Skeletal muscle tissue (tissue), 4 donors: ENCODE measurements around the gene TCEA3. TPM values are rescaled to one million over a fixed set of nuclear protein-coding genes. Genes with fewer than 3 reads are reported as not detected.

ENCODE experiments used
- H3K27ac ChIP-seq: one replicate; pipeline ENCODE4 v1.7.0; 2013; ENCODE audit warnings: mild to moderate bottlenecking, low read depth, low read length, inconsistent platforms
- H3K27me3 ChIP-seq, 3 donors: one replicate each; pipeline ENCODE4 v1.7.0; 2013; ENCODE audit warnings: low read length in 3 of 3; ENCODE audit not compliant: control insufficient read depth in 3 of 3, insufficient read depth in 3 of 3
- H3K36me3 ChIP-seq, 3 donors: one replicate each; pipeline ENCODE4 v1.7.0; 2013; ENCODE audit warnings: low read length in 3 of 3; ENCODE audit not compliant: control insufficient read depth in 3 of 3, insufficient read depth in 3 of 3
- H3K4me1 ChIP-seq, 3 donors: one replicate each; pipeline ENCODE4 v1.7.0; 2013; ENCODE audit warnings: low read length in 3 of 3, mild to moderate bottlenecking in 3 of 3; ENCODE audit not compliant: control insufficient read depth in 3 of 3, insufficient read depth in 3 of 3
- H3K4me3 ChIP-seq, 3 donors: one replicate each; pipeline ENCODE4 v1.7.0; 2013; ENCODE audit warnings: low read length in 3 of 3
- H3K9ac ChIP-seq, 3 donors: one replicate each; pipeline ENCODE4 v1.7.0; 2013; ENCODE audit warnings: low read length in 3 of 3, mild to moderate bottlenecking in 3 of 3, moderate library complexity in 2 of 3, low read depth in 1 of 3
- H3K9me3 ChIP-seq, 3 donors: one replicate each; pipeline ENCODE4 v1.7.0; 2013; ENCODE audit warnings: low read length in 3 of 3; ENCODE audit not compliant: control insufficient read depth in 3 of 3
- total RNA-seq: library from RNA; depleted of rRNA; stranded (reverse); fragments of >200 nt; gene quantifications from one replicate; pipeline ENCODE4 v1.2.3, GENCODE V29; 2014
- donor health status: Osteomylitis.

The TCEA3 gene
- total RNA-seq, 1 donor from 2014 or later = 314 TPM

GRCh38 chr1:23408797-23409290, 15.7 kb downstream of the TCEA3 start:
- H3K4me3 ChIP-seq = no peak overlapping the region
- H3K27ac ChIP-seq = no peak overlapping the region
- peak overlapping the region in 1 of 3 donors; percentile 10 for H3K9ac ChIP-seq
- peaks cover 16 to 34% (median 33%) of the 10 kb centered on the region in 3 donors for H3K36me3 ChIP-seq
- no peaks in the 10 kb centered on the region for H3K27me3 ChIP-seq
- H3K4me1 ChIP-seq = peaks cover 13 to 36% (median 21%) of the 10 kb centered on the region in 3 donors
- no peaks in the 10 kb centered on the region for H3K9me3 ChIP-seq

GRCh38 chr1:23407016-23407630, 17.4 kb downstream of the TCEA3 start:
- H3K27ac ChIP-seq = no peak overlapping the region
- no peaks in the 10 kb centered on the region for H3K9me3 ChIP-seq
- H3K36me3 ChIP-seq = peaks cover 24 to 38% (median 34%) of the 10 kb centered on the region in 3 donors
- no peak overlapping the region for H3K9ac ChIP-seq
- peaks cover 28 to 51% (median 38%) of the 10 kb centered on the region in 3 donors for H3K4me1 ChIP-seq
- no peak overlapping the region for H3K4me3 ChIP-seq
- H3K27me3 ChIP-seq = no peaks in the 10 kb centered on the region

- no peak overlapping the region for H3K27ac ChIP-seq
- H3K27me3 ChIP-seq = no peaks in the 10 kb centered on the region
- peak overlapping the region in 1 of 3 donors; percentile 25 for H3K9ac ChIP-seq
- H3K4me1 ChIP-seq = peaks cover 40 to 63% (median 50%) of the 10 kb centered on the region in 3 donors
- no peak overlapping the region for H3K4me3 ChIP-seq
- H3K9me3 ChIP-seq = no peaks in the 10 kb centered on the region
- H3K36me3 ChIP-seq = peaks cover 24 to 35% (median 34%) of the 10 kb centered on the region in 3 donors
Measured at GRCh38 chr1:23405946-23406345, 18.6 kb downstream of the TCEA3 start.

- Histone ChIP-seq H3K27ac (peak overlapping the region; percentile 34), H3K27me3 (no peaks in the 10 kb centered on the region), H3K9ac (no peak overlapping the region), H3K4me1 (peaks cover 50 to 58% (median 52%) of the 10 kb centered on the region in 3 donors), H3K36me3 (peaks cover 25 to 30% (median 25%) of the 10 kb centered on the region in 3 donors), H3K9me3 (no peaks in the 10 kb centered on the region), H3K4me3 (peak overlapping the region in 1 of 3 donors; percentile 25)
Measured at GRCh38 chr1:23403735-23404486, 20.6 kb downstream of the TCEA3 start.

GRCh38 chr1:23403355-23403734, 21.2 kb downstream of the TCEA3 start:
- no peaks in the 10 kb centered on the region for H3K27me3 ChIP-seq
- no peaks in the 10 kb centered on the region for H3K9me3 ChIP-seq
- peak overlapping the region in 1 of 3 donors; percentile 25 for H3K4me3 ChIP-seq
- H3K36me3 ChIP-seq = peaks cover 19 to 25% (median 20%) of the 10 kb centered on the region in 3 donors
- H3K27ac ChIP-seq = peak overlapping the region; percentile 34
- H3K4me1 ChIP-seq = peaks cover 49 to 55% (median 51%) of the 10 kb centered on the region in 3 donors
- no peak overlapping the region for H3K9ac ChIP-seq

GRCh38 chr1:23403038-23403336, 21.6 kb downstream of the TCEA3 start:
- Histone ChIP-seq H3K9me3 (no peaks in the 10 kb centered on the region), H3K4me3 (no peak overlapping the region), H3K27ac (peak overlapping the region; percentile 34), H3K9ac (no peak overlapping the region), H3K36me3 (peaks cover 17 to 22% (median 17%) of the 10 kb centered on the region in 3 donors), H3K4me1 (peaks cover 52 to 55% (median 54%) of the 10 kb centered on the region in 3 donors), H3K27me3 (no peaks in the 10 kb centered on the region)

- H3K36me3 ChIP-seq = peaks cover 17 to 20% (median 19%) of the 10 kb centered on the region in 3 donors
- H3K27ac ChIP-seq = peak overlapping the region; percentile 34
- H3K4me3 ChIP-seq = no peak overlapping the region
- no peaks in the 10 kb centered on the region for H3K27me3 ChIP-seq
- peaks cover 52 to 60% (median 59%) of the 10 kb centered on the region in 3 donors for H3K4me1 ChIP-seq
- H3K9me3 ChIP-seq = no peaks in the 10 kb centered on the region
- peak overlapping the region in 1 of 3 donors; percentile 25 for H3K9ac ChIP-seq
Measured at GRCh38 chr1:23402286-23403037, 22.1 kb downstream of the TCEA3 start.

GRCh38 chr1:23401313-23401712, 23.2 kb downstream of the TCEA3 start:
- H3K4me1 ChIP-seq = peaks cover 52 to 62% (median 61%) of the 10 kb centered on the region in 3 donors
- peaks cover 22 to 27% (median 22%) of the 10 kb centered on the region in 3 donors for H3K36me3 ChIP-seq

GRCh38 chr1:23400324-23401114, 24.0 kb downstream of the TCEA3 start:
- H3K9ac ChIP-seq = peak overlapping the region; percentile 19 to 50 (median 22)
- H3K27ac ChIP-seq = peak overlapping the region; percentile 33
- H3K27me3 ChIP-seq = no peaks in the 10 kb centered on the region
- H3K4me3 ChIP-seq = no peak overlapping the region
- H3K36me3 ChIP-seq = peaks cover 23 to 29% (median 29%) of the 10 kb centered on the region in 3 donors
- peaks cover 53 to 62% (median 55%) of the 10 kb centered on the region in 3 donors for H3K4me1 ChIP-seq
- H3K9me3 ChIP-seq = no peaks in the 10 kb centered on the region

More at GRCh38 chr1:23401313-23401712, 23.2 kb downstream of the TCEA3 start:
- H3K9me3 ChIP-seq = no peaks in the 10 kb centered on the region
- no peaks in the 10 kb centered on the region for H3K27me3 ChIP-seq
- peak overlapping the region; percentile 33 for H3K27ac ChIP-seq
- H3K4me3 ChIP-seq = no peak overlapping the region
- peak overlapping the region; percentile 28 to 57 (median 50) for H3K9ac ChIP-seq
